ENCODE measurements around the gene SMG1. TPM values are rescaled to one million over a fixed set of nuclear protein-coding genes. Genes with fewer than 3 reads are reported as not detected.
A peak's percentile ranks its signal among the peaks of the same experiment; 100 is the strongest.

The SMG1 gene
- total and polyA plus RNA-seq, 2 of the 13 experiments (the other 11 are each of a cell fraction or from before 2014, with no cell fraction given): 48.7 to 53.7 TPM

DNA sequence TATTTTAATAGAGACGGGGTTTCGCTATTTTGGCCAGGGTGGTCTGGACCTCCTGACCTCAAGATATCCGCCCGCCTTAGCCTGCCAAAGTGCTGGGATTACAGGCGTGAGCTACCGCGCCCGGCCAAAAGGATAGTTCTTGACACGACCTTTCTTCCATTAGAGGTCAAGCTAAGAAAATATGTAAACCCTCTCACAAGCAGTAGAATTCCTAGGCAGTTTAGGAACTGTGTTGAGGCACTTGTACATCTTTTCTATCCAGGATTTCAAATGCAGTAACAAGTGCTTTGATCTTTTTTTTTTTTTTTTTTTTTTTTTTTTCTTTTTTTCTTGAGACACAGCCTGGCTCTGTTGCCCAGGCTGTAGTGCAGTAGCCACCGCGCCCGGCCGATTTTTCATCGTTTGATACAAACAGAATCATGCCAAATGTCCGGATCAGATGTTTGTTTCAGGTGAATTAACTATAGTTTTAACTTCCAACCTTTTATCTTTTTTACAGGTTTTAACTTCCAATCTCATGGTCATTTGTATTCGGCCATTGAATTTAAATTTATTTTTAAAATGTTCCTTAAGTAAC, 123.4 kb downstream of the SMG1 start (continued):
- TF ChIP-seq NR1H2 (CRISPR knock-in tag; IDR thresholded peaks at IDR 0.05; ENCODE audit: borderline replicate concordance, low read depth) (no peak), FOXO1 (CRISPR knock-in tag; IDR thresholded peaks at IDR 0.05) (no peak), PAX8 (CRISPR knock-in tag; IDR thresholded peaks at IDR 0.05; ENCODE audit: borderline replicate concordance) (no peak), ZFP36L1 (CRISPR knock-in tag; IDR thresholded peaks at IDR 0.05) (0 out of 2 replicates have a peak, but pooled peaks have one; percentile 30), ZBTB25 (CRISPR knock-in tag; IDR thresholded peaks at IDR 0.05) (no peak), POLR2G (IDR thresholded peaks at IDR 0.05; ENCODE audit: low read depth, low read length) (peak; percentile 3; the same call in 1 of the 2 replicates), PRPF4 (IDR thresholded peaks at IDR 0.05; ENCODE audit: low read depth, low read length, poor library complexity, severe bottlenecking) (no peak), ZKSCAN5 (CRISPR knock-in tag; IDR thresholded peaks at IDR 0.05) (no peak), POLR2AphosphoS2 (IDR thresholded peaks at IDR 0.05; ENCODE audit: low read depth, low read length) (no peak), CCAR2 (optimal IDR thresholded peaks at IDR 0.05; ENCODE audit: low read depth, low read length) (peak; percentile 24), XBP1 (CRISPR knock-in tag; IDR thresholded peaks at IDR 0.05) (no peak), U2AF1 (optimal IDR thresholded peaks at IDR 0.05; ENCODE audit: low read depth, low read length) (no peak)
- TF ChIP-seq, protein P1, sequence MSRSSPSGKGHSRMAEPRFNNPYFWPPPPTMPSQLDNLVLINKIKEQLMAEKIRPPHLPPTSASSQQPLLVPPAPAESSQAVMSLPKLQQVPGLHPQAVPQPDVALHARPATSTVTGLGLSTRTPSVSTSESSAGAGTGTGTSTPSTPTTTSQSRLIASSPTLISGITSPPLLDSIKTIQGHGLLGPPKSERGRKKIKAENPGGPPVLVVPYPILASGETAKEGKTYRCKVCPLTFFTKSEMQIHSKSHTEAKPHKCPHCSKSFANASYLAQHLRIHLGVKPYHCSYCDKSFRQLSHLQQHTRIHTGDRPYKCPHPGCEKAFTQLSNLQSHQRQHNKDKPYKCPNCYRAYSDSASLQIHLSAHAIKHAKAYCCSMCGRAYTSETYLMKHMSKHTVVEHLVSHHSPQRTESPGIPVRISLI (CRISPR knock-in tag; IDR thresholded peaks at IDR 0.05; ENCODE audit: borderline replicate concordance): 0 out of 2 replicates have a peak, but pooled peaks have one; percentile 8
